Adipocyte (in vitro differentiated cells): ENCODE data around the gene SCRN1.

Source experiments
- DNase-seq: peaks from one replicate; pipeline ENCODE4 v3.0.0-alpha.2; 2015; ENCODE audit warnings: low read depth
- H3K27me3 ChIP-seq: replicated peaks from 2 replicates; pipeline ENCODE4 v1.7.0; 2013; ENCODE audit warnings: mild to moderate bottlenecking, low read length, moderate library complexity; ENCODE audit not compliant: control insufficient read depth, insufficient read depth
- H3K36me3 ChIP-seq: 2 replicates; pipeline ENCODE4 v1.7.0; 2013; ENCODE audit warnings: low read length, mild to moderate bottlenecking, moderate library complexity; ENCODE audit not compliant: control insufficient read depth, insufficient read depth, severe bottlenecking
- H3K4me1 ChIP-seq: 2 replicates; pipeline ENCODE4 v1.7.0; 2013; ENCODE audit warnings: mild to moderate bottlenecking, low read length, moderate library complexity; ENCODE audit not compliant: control insufficient read depth, insufficient read depth
- H3K4me3 ChIP-seq: 2 replicates; pipeline ENCODE4 v1.7.0; 2013; ENCODE audit warnings: mild to moderate bottlenecking, low read length, moderate library complexity
- H3K9ac ChIP-seq: 2 replicates; pipeline ENCODE4 v1.7.0; 2013; ENCODE audit warnings: mild to moderate bottlenecking, low read length, moderate library complexity
- H3K9me3 ChIP-seq: 2 replicates; pipeline ENCODE4 v1.7.0; 2013; ENCODE audit warnings: mild to moderate bottlenecking, low read length, moderate library complexity; ENCODE audit not compliant: control insufficient read depth

The SCRN1 gene

DNA sequence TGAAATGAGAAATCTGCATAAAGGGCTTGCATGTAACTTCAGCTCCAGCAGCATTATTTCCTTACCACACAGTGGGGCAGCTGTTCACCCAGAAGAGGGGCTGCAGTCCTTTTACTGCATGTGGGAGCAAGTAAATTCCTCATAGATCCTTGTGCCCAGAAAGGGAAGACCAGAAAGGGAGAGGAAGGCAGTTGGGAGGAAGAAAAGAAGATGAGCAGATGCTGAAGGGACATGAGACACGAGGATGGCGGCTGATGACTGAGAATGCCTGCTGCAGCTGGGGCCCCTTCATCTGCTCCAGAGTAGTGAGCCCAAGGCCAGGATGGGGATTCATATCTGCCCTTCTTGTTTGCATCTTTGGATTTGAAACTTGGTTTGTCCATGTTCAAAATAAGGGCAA, 102.8 kb downstream of the SCRN1 start:
- DNase-seq: no peak
- Histone ChIP-seq H3K36me3 (no peaks in the 10 kb centered on the region), H3K27me3 (peaks cover 4% of the 10 kb centered on the region), H3K4me3 (no peak overlapping the region), H3K9ac (no peak overlapping the region), H3K9me3 (no peaks in the 10 kb centered on the region), H3K4me1 (no peaks in the 10 kb centered on the region)

DNA sequence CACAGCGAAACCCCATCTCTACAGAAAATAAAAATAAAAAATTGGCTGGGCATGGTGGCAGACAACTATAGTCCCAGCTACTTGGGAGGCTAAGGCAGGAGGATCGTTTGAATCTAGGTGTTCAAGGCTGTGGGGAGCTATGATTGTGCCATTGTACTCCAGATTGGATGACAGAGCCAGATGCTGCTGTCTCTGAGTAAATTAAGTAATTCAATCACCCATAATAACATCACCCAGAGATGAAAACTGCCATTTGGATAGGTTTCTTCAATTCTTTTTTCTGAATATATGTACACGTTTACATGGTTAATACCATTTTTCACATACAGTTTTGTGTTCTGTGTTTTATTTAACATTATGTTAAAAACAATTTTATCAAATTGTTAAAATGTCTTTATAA, 104.0 kb downstream of the SCRN1 start:
- Histone ChIP-seq H3K9ac (no peak overlapping the region), H3K36me3 (no peaks in the 10 kb centered on the region), H3K4me1 (no peaks in the 10 kb centered on the region), H3K4me3 (no peak overlapping the region), H3K9me3 (no peaks in the 10 kb centered on the region), H3K27me3 (peaks cover 4% of the 10 kb centered on the region)
- no peak for DNase-seq

DNA sequence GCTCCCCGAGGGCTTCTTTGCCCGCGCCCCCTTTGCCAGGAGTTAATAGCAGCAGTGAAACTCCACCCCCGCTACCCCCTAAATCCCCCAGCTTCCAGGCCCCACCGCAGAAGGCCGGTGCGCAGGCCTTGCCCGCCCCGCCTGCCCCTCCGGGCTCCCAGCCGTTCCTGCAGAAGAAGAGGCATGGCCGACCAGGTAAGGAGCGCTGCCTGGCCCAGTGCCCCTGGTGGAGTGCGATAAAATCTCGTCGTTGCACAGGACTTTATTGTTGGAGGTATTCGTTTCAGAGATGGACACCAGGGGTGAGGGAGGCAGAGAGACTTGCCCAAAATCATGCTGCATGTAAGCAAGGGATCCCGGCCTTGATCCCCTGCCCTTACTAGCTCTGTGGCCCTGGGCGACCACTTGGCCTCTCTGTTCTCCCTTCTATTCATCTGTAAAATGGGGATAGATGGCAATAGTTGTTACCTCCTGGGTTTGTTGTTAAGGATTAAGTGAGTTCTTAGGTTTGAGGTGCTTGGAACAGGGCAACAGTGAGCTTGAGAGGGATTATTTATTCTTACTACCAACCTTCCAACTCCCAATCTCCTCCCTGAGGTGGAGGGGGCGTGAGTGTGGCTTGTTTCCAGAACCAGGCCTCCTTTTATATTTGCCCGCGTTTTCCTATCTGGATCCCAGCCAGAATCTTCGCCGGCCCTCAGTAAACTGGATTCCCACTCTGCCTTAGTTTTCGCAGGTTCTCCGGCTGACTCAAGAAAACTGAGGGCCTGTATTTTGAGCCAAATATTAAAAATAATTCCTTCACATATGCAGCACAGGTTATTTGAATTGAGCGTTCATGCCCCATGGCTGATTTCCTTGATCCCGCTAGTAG, 105.0 kb downstream of the SCRN1 start:
- Histone ChIP-seq H3K27me3 (peaks cover 4% of the 10 kb centered on the region), H3K4me3 (no peak overlapping the region), H3K9me3 (no peaks in the 10 kb centered on the region), H3K36me3 (no peaks in the 10 kb centered on the region), H3K4me1 (peaks cover 5% of the 10 kb centered on the region), H3K9ac (no peak overlapping the region)
- no peak for DNase-seq

DNA sequence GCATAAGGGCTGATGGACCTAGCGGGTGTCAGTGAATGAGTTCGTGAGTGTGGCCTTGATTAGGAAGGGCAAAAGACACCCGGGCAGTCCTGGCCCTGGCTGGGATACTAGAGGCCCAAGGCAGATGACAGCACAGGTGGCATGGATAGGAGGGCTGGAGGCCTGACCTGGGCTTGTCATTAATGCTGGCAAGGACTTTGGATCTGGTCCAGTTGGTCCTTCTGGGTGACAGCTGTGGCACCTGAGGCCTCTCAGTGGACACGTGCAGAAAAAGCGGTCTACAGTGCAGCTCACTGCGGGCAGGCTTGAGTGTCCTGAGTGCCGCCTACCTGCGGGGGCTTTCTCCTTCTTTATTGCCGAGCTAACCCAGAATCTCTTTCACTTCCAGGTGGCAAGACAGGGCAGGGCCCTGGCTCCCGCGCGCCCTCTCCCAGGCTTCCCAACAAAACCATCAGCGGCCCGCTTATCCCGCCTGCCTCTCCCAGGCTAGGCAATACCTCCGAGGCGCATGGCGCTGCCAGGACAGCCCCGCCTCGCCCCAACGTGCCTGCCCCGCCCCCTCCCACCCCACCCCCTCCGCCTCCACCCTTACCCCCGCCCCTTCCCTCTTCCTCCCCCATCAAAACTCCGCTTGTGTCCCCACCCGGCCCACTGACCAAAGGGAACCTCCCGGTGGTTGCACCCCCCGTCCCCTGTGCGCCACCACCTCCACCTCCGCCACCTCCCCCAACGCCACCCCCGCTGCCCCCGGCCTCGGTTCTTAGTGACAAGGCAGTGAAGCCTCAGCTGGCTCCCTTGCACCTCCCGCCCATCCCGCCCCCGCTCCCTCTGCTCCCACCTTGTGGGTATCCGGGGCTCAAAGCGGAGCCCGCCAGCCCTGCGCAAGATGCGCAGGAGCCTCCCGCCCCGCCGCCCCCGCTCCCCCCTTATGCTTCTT, 105.9 kb downstream of the SCRN1 start:
- no peaks in the 10 kb centered on the region for H3K9me3 ChIP-seq
- no peak overlapping the region for H3K4me3 ChIP-seq
- DNase-seq: no peak
- H3K4me1 ChIP-seq: peaks cover 5% of the 10 kb centered on the region
- no peak overlapping the region for H3K9ac ChIP-seq
- H3K36me3 ChIP-seq: no peaks in the 10 kb centered on the region
- H3K27me3 ChIP-seq: peaks cover 4% of the 10 kb centered on the region

DNA sequence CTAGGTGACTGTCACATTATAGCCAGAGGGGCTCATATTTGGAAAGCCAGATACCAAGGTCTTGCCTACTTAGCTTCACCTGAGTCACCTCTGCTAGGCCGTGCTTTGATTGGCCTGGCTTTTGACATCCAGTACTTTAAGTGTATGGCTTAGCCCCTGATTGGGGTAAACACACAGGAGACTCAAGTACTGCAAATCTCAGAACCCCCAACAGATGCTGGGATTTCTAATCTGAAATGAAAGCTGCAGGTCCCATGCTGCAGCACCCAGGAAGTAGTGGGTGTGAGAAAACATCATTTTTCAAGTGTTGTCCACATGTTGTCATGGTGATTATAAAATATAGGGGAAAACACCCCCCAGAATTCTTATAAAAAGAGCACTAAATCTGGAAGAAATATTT, 107.1 kb downstream of the SCRN1 start:
- Histone ChIP-seq H3K4me1 (peaks cover 5% of the 10 kb centered on the region), H3K9me3 (no peaks in the 10 kb centered on the region), H3K27me3 (peaks cover 4% of the 10 kb centered on the region), H3K36me3 (no peaks in the 10 kb centered on the region), H3K4me3 (no peak overlapping the region), H3K9ac (no peak overlapping the region)
- DNase-seq: no peak

DNA sequence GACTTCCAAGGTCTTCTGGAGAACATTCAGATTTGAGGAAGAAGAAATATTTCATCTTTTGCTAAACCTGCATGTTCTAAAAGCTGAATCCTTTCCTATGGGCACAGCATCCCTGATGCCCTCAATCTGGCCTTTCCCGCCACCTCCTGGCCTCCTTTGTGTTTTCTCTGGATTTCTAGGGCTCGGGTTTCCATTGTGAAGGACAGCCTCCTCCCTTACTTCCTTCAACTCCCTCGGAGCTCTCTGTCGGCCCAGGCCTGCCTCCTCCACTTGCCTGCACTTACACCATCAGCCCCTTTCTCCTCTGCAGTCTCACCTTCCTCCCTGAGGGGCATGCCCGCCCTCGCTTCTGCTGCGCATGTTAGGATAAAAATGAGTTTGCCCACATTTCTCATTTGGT, 107.9 kb downstream of the SCRN1 start:
- Histone ChIP-seq H3K9ac (no peak overlapping the region), H3K4me3 (no peak overlapping the region), H3K36me3 (no peaks in the 10 kb centered on the region), H3K4me1 (peaks cover 5% of the 10 kb centered on the region), H3K9me3 (no peaks in the 10 kb centered on the region), H3K27me3 (peaks cover 4% of the 10 kb centered on the region)
- DNase-seq: no peak

GRCh38 chr7:29879609-29880008, 110.0 kb downstream of the SCRN1 start:
- no peaks in the 10 kb centered on the region for H3K9me3 ChIP-seq
- peaks cover 5% of the 10 kb centered on the region for H3K4me1 ChIP-seq
- H3K36me3 ChIP-seq: no peaks in the 10 kb centered on the region
- H3K4me3 ChIP-seq: no peak overlapping the region
- H3K9ac ChIP-seq: no peak overlapping the region
- H3K27me3 ChIP-seq: peaks cover 2% of the 10 kb centered on the region
- no peak for DNase-seq

- H3K9ac ChIP-seq: no peak overlapping the region
- H3K27me3 ChIP-seq: no peaks in the 10 kb centered on the region
- peak; percentile 59 for DNase-seq
These were observed 111.4 kb downstream of the SCRN1 start for GRCh38 chr7:29878081-29878688.

DNA sequence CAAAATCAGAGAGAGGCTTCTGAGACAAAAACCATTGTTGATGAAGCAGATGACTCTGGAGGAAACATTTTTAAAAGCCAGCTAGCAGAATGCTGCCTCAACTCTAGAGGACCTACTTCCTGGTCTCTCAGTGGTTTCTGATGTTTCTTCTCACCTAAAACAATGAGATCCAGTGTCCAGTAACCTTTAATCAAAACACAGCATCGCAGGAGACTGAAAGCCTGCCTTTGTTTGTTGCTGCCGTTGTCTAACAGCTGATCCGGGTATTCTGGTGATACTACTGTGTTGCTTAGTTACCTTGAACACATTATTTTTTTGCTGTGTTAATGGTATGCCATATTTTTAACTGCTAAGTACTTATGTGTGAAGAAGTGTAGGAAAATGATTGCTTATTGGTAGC, 112.4 kb downstream of the SCRN1 start:
- no peak overlapping the region for H3K9ac ChIP-seq
- no peaks in the 10 kb centered on the region for H3K36me3 ChIP-seq
- no peak overlapping the region for H3K4me3 ChIP-seq
- no peak for DNase-seq
- H3K9me3 ChIP-seq: no peaks in the 10 kb centered on the region
- H3K27me3 ChIP-seq: no peaks in the 10 kb centered on the region
- H3K4me1 ChIP-seq: peaks cover 5% of the 10 kb centered on the region

More at GRCh38 chr7:29878081-29878688, 111.4 kb downstream of the SCRN1 start:
- H3K4me3 ChIP-seq: no peak overlapping the region
- H3K9me3 ChIP-seq: no peaks in the 10 kb centered on the region
- H3K36me3 ChIP-seq: no peaks in the 10 kb centered on the region
- H3K4me1 ChIP-seq: peaks cover 5% of the 10 kb centered on the region

DNA sequence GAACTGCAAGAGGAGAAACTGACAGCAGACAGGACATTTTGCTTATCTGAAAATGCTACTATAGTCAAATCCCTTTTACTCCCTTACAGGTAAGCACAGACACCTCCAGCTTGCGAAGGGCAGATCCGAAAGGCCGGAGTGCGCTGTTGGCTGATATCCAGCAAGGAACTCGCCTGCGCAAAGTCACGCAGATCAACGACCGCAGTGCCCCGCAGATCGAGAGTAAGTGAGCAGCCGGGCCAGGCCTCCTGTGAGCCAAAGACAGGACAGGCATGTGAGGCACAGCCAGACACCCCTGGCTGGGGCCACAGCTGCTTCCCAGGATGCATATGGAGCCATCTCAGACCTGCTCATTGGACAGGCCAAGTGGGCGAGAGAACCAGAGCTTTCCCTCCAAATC, 113.9 kb downstream of the SCRN1 start:
- DNase-seq: no peak
- no peak overlapping the region for H3K9ac ChIP-seq
- H3K36me3 ChIP-seq: no peaks in the 10 kb centered on the region
- H3K4me3 ChIP-seq: no peak overlapping the region
- peaks cover 5% of the 10 kb centered on the region for H3K4me1 ChIP-seq
- H3K9me3 ChIP-seq: no peaks in the 10 kb centered on the region
- H3K27me3 ChIP-seq: no peaks in the 10 kb centered on the region
